ENCODE data around the gene THUMPD2.

Gene THUMPD2

DNA sequence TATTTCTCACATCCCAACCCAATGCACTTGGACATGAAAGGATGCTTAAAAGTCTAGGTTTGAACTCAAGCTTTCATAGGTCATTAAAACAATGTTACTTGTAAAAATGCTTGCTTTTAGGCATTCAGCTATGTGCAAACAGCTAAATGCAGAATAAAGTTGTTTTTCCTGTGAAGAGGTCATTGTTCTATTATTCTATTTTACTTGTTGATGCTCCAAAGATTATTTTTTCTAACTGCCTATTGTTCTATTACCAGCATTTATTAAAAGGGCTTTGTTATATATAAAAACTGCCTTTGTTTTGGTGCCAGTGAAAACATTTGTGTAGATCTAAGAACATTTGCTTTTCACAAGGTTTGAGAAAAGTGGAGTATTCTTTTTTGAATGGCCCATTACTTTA is 64.0 kb downstream of the THUMPD2 start:
- no peak for DNase-seq

DNA sequence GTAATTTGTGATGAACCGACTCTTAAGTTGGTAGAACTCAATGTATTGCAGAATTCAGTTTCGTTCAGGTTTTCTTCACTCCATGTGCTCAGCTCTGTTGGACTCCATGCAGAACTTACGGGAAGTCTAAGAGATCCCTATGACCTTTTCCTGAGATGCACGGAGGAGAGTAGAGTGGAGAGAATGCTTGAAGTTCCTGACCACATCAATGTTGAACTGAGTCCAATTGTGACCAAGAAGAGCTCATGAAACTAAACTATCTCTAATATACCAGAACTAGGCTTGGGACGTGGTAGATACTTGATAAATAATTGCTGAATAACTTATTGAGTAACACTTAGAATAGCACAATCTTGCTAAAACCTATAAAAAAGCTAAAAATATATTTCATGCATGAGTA is 66.1 kb downstream of the THUMPD2 start:
- DNase-seq: no peak

DNA sequence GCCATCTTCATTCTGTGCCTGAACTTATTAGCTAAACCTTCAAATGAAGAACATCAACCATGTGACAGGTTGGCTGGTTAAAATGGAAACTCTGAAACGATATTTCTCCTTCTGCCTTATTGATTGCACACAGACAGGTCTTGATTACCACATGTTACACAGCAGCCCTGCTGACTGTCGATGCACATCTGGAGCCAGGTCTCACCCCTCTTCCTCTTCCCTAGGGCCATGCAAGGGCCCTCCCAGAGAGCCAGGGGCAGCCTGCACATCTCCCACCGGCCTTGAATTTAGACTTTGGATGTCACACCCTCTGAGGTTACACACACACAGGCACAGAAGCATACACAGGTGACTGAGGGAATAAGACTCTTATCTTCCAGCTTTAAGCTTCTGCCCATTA is 68.3 kb downstream of the THUMPD2 start:
- DNase-seq: no peak

DNA sequence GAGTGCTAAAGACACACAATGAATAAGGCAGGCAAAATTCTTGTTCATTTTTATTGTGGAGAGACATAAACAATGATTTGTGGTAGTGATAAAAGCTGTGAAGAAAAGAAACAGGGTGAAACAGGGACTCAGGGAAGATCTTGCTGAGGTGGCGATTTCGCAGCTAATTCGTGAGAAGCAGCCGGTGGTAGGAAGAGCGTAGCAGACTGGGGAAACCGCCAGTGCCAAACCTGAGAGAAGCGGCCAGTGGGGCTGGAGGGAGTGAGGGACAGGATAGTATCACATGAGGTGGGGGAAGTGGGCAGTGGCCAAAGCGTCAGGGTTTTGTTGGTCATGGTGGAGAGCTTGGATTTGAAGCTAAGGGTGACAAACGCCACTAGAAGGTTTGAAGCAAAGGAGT is 71.1 kb downstream of the THUMPD2 start:
- no peak for DNase-seq

DNA sequence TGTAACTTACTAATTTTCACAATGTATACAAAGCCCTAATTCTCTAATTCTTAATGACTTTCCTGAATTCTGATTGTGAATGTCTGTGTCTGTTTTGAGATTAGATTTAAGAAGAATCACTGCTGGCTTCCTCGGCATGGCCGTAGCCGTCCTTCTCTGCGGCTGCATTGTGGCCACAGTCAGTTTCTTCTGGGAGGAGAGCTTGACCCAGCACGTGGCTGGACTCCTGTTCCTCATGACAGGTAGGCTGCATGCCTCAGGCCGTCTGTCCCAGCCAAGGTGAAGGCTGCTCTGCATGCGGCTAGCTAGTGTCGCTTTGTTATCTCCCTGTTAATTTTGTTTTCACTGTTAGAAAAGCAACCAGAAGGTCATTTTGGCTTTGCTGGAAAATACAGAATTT is 72.1 kb downstream of the THUMPD2 start:
- DNase-seq: no peak

DNA sequence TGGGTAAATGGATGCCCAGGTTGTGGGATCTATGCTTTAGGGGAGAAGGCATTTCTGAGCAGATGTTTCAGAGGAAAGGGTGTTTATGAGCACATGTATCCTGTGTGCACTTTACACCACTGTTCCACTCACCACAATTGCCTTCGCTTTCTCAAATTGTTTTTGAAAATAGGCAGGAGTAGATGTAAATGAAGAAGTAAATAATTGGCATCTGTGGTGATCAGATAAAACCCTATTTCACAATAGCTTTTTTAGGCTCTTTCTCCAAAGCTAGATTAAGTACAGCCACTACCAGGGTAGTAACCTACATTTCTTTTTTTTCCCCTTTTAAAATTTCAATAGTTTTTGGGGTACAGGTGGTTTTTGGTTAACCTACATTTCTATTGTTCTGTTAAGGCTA is 72.7 kb downstream of the THUMPD2 start:
- DNase-seq: no peak

DNA sequence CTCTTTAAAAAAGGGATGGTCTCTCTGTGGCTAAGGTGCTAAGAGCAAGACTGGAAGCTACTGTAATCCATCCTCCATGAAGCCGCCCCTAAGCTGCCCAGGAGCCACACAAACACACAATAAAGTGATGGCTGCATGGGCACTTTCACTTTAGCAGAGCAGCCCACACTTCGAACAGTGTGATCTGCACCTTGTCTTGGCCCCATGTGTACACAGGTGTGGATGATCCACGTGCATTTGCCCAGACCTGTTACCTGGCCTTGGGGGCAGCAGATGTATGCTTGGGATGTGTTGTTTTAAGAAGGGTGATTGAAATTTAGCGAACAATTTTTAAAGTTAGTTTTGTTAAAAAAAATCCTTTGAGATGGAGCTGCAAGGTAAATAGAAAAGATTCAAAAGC is 73.4 kb downstream of the THUMPD2 start:
- DNase-seq: no peak

DNA sequence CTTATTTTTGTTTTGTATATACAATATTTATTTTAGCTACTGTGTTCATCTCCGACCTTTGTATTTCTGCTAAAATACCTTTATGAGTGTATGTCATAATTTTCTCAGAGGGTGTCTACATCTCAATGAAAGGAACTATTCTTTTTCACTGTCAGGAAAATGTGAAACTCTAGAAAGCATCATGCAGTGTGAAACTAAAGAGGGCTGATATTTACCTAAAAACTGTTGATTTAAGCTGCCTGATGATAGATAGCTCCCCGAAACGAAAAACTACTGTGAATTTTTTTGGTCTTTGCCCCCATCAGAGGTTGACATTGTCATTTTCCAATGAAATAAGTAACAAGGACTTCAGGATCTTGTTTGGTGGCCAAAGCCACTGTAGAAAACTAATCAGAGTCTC is 74.5 kb downstream of the THUMPD2 start:
- DNase-seq: no peak

DNA sequence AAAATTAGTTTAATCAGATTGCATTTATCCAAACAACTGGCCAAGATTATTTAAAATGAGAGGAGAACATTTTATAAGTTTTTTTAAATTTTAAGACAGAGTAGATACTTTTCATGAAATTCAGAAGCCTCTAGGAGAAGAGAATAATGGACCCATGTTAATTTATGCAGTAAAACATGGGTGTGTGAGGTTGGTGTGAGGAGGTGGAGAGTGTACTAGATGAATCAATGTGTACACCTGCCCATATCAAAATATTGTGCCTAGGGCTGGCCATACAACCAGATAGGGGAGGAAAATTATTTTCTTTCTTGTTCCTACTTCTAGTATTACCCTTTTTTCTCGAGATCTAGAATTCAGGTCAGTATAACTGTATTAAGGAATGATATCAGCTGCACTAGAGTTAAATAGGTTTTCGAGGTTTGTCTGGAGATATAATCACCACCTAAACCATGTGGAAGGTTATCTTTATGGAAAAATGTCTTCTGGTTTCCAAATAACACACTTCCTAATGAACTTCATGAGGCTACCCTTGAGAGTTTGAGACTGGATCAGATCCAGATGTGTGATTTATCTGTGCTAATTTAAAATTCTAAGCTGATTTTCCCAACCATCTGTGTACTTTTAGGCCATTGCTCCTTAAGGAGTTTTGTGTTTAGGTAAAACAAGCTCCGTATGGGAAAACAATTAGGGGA is 75.7 kb downstream of the THUMPD2 start:
- no peak for DNase-seq

DNA sequence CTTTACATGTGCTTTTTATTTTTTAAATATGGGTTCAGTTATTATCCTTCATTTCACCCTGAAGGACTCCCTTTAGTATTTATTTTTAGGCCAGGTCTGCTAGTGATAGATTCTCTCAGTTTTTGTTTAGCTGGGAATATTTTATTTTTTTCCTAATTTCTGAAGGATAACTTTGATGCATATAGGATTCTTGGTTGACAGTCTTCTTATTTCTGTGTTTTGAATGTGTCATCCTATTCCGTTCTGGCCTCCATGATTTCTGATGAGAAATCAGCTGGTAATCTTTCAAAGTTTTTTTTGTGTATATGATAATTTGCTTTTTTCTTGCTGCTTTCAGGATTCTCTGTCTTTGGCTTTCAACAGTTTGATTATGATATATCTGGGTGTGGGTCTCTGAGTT is 77.9 kb downstream of the THUMPD2 start:
- no peak for DNase-seq

DNA sequence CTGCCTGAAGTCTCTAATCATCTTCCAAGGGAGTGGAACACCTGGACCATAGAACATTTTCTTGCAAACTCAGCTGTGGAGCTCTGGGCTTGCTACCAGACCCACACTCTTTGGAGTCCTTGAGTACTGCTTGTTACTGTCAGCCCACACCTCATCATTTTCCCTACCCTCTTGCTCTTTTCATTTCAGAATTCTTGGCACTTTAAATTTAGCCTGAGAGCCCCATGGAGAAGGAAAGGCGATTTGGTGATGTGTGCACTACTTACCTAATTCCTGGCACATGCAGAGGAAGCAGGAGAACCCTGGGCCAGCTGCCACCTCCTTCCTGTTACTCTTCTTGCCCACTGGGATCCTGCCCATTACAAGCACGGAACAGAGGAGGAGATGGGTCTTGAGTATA is 81.6 kb downstream of the THUMPD2 start:
- DNase-seq: no peak

DNA sequence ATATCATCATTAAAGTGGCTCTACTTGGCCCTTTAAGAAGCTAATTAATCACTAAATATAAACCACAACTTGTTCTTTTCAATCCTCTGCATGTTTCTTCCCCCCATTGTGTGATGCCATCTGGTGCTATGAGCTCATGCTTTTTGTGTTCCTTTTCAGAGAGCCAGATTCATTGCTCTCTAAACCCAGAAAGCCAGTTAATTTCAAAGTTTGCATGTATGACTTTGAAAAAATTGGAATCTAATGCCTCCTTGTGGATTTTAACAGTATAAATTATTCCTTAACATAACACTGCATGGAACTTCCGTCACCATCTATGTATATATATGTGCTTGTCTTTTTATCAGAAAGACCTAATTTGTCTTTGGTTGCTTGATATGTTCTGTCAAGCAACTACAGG is 82.2 kb downstream of the THUMPD2 start:
- DNase-seq: no peak

DNA sequence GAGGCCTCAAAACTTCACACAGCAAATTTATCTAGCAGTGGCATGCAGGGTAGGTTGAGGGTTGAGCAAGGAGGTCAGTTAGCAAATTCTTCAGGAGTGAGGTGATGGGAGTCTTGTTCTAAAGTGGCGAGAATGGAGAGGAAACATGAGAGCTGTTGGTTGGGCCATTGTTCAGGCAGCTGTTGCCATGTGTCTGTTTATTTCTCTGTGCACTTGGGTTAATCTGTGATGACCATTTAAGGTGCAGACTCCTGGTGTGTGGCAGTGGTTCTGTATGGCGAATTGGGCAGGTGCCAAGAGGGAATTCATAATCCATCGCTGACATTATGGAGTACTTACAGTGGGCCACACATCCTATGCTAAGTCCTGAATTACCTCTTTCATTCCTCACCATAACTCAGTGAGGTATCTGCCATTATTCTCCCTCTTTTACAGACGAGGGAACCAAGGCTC is 82.9 kb downstream of the THUMPD2 start:
- DNase-seq: no peak

DNA sequence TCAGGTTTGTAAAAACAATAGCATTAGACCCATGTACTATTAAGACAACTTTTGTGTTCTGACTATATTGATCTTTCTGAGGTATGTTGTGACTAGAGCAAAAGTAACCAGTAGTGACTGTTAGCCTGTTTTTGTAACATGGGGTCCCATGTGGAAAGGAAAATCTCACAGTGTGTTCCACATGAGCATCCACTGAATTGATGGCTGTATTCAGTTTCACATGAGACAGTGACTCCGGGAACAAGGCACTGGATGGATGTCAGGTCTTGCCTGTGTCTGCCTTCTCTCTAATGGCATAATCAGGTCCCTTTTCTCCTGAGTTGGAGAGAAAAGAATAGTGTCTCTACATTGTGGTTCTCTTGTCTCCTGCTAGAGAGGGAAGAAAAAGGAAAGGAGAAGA is 85.8 kb downstream of the THUMPD2 start:
- DNase-seq: no peak

DNA sequence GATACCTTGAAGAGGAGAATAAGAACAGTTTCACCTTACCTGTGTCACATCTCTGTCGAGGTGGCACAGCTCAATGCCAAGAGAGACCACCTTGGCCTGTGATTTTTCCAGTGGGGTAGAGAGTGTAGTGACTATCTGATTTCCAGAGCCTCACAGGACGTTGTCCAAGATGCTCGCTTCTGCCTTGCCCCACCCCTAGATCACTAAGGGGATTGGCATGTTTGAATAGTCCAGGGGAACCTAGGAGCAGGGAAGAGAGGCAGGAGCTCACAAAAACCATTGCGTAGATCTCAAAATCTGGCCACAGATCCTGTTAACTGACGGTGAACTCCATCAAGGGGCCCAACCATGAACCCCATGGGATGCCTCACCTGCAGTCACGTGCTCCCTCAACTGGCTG is 89.2 kb downstream of the THUMPD2 start:
- DNase-seq: no peak

DNA sequence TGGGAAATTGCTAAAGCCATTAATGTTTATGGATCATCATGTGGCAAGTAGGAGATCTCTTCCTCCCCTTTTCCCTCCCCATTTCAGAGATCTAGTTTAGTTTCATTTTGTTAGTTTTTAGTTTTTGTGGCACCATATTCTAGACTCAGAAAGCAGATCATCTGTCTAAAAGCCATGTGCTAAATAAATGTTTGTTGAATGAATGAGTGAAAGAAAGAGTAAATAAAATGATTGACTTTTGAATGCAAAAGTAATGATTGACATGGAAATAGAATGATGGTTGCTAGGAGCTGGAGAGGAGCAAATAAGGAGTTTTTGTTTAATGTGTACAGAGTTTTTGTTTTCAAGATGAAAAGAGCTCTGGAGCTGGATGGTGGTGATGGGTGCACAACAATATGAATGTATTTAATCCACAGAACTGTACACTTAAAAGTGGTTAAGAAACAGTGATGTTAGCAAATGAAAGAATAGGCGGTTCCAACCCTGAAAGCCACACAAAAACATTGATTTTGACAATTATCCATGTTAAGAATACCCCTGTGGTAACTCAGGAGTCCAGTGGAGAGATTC is 89.7 kb downstream of the THUMPD2 start:
- DNase-seq: no peak

DNA sequence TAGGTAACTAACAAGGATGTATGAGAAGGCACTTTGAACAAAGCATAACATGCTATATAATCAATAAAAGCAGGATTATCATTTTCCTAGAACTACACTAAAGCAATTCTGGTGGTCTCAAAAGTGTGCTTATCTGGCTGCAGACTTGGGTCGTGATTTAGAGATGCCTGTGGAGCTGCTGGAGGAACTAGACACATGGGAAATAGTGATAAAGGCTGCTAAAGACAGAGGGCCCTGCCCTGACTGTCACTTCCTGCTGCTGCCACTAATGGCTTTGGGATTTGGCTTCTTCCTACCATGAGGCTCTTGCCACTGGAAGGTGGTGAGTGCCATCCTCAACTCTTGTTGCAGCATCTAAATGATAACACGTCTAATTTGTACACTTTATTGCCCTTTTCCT is 90.9 kb downstream of the THUMPD2 start:
- no peak for DNase-seq

DNA sequence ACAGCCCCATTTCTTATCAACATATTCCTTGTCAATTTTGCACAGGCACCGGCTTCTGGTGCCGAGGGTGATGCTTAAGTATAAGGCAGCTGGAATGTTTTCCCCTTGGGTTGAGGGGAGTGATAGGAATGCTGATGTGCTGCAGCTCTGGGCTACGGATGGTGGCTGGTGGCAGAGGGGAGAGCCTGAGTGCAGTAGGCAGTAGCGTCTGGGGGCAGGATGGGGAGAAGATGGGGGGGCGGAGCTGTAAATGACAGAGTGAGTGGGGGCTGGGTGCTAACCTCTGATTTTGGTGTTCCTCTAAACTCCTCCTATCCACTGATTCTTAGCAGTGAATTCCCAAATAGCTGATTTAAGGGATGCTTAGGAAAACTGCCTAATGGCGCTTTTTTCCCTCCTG is 92.6 kb downstream of the THUMPD2 start:
- no peak for DNase-seq

Measured in activated naive CD4-positive, alpha-beta T cell treated with anti-CD3 and anti-CD28 coated beads, Interleukin-2, amount 50 U/mL, for 16 hours (primary cell).